Endodermal cell (in vitro differentiated cells): ENCODE data around the gene ADRM1. TPM values are rescaled to one million over a fixed set of nuclear protein-coding genes. Genes with fewer than 3 reads are reported as not detected.

ENCODE experiments used
- DNase-seq: peaks from one replicate; pipeline ENCODE4 v3.0.0-alpha.2; 2017
- H3K27ac ChIP-seq: 2 replicates; pipeline ENCODE4 v1.5.1; 2013; ENCODE audit warnings: mild to moderate bottlenecking, low read depth, low read length, moderate library complexity
- H3K27me3 ChIP-seq: 2 replicates; pipeline ENCODE4 v1.6.1; 2013; ENCODE audit warnings: mild to moderate bottlenecking, low read length, moderate library complexity; ENCODE audit not compliant: insufficient read depth, control insufficient read depth, poor library complexity, severe bottlenecking
- H3K36me3 ChIP-seq: 2 replicates; pipeline ENCODE4 v1.7.0; 2013; ENCODE audit warnings: mild to moderate bottlenecking, low read length, moderate library complexity; ENCODE audit not compliant: control insufficient read depth, insufficient read depth
- H3K4me1 ChIP-seq: one replicate; pipeline ENCODE4 v1.7.0; 2013; ENCODE audit warnings: low read length; ENCODE audit not compliant: control insufficient read depth, insufficient read depth
- H3K4me3 ChIP-seq: 2 replicates; pipeline ENCODE4 v1.5.1; 2013; ENCODE audit warnings: mild to moderate bottlenecking, low read length, moderate library complexity
- H3K9ac ChIP-seq: 2 replicates; pipeline ENCODE4 v1.6.1; 2013; ENCODE audit warnings: mild to moderate bottlenecking, low read length, moderate library complexity; ENCODE audit not compliant: poor library complexity, severe bottlenecking; ENCODE audit errors: extremely low read depth
- H3K9me3 ChIP-seq: 2 replicates; pipeline ENCODE4 v1.6.1; 2013; ENCODE audit warnings: mild to moderate bottlenecking, low read length, moderate library complexity; ENCODE audit not compliant: control insufficient read depth
- H3K27ac Mint-ChIP-seq: 2 replicates; pipeline ENCODE4 v1.8.0; 2020; ENCODE audit warnings: mixed read lengths
- H3K27me3 Mint-ChIP-seq: 2 replicates; pipeline ENCODE4 v1.8.0; 2021; ENCODE audit warnings: mild to moderate bottlenecking, mixed read lengths; ENCODE audit not compliant: insufficient read depth
- H3K36me3 Mint-ChIP-seq: 2 replicates; pipeline ENCODE4 v1.8.0; 2020; ENCODE audit warnings: low read depth, mixed read lengths
- H3K4me1 Mint-ChIP-seq: 2 replicates; pipeline ENCODE4 v1.8.0; 2020; ENCODE audit warnings: mixed read lengths
- H3K4me3 Mint-ChIP-seq: 2 replicates; pipeline ENCODE4 v1.8.0; 2020; ENCODE audit warnings: mild to moderate bottlenecking, moderate library complexity, mixed read lengths
- H3K9me3 Mint-ChIP-seq: 2 replicates; pipeline ENCODE4 v1.8.0; 2020; ENCODE audit warnings: mild to moderate bottlenecking, mixed read lengths
- WGBS, 2 experiments: methylation state at CpG; one replicate each; pipeline versions ENCODE4 v1.1.5 to v1.1.7; 2013; ENCODE audit warnings: missing lambda C conversion rate in 2 of 2, mixed read lengths in 1 of 2; ENCODE audit not compliant: insufficient coverage in 1 of 2, insufficient read length in 1 of 2; 5-methylcytosine and 5-hydroxymethylcytosine counted together
- total RNA-seq, 2 donors: library from RNA; stranded (reverse); fragmentation: NEBNext Ultra II Directional in 1 of 2; extraction: Animal tissue kit (Norgen Biotek cat#: 25700) in 1 of 2; gene quantifications; 2 replicates in 1 of 2; 3 replicates in 1 of 2; pipeline ENCODE4 v1.2.1, GENCODE V29; 2021
- TF ChIP-seq, protein P1 (sequence below): fragments of 200-600 bp; sonication (generic); conservative IDR thresholded peaks from 2 replicates; pipeline ENCODE4 v1.5.0; 2021; ENCODE audit warnings: antibody characterized with exemption, mild to moderate bottlenecking

Gene ADRM1
- total RNA-seq, 2 donors from 2014 or later, result 105 to 106 TPM

DNA sequence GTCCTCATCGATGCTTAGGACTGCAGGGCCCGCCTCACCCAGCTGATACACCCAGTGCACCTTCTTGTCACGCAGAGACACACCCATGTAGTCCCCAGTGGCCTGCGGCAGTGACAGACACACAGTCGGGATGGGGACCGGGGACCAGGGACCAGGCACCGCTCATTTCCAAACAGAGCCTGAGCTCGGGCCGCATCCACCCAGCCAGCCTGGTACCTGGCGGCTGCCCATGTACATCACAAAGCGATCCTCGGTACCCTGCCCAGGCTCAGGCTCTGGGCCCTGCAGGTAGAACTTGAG lies 11.5 kb downstream of the ADRM1 start:
- no peaks in the 10 kb centered on the region for H3K4me1 ChIP-seq
- no peak overlapping the region for H3K4me3 ChIP-seq
- Mint-ChIP-seq H3K9me3 (no peaks in the 10 kb centered on the region), H3K27me3 (no peaks in the 10 kb centered on the region), H3K4me3 (no peak overlapping the region), H3K36me3 (peaks cover 33% of the 10 kb centered on the region), H3K27ac (no peak overlapping the region), H3K4me1 (no peaks in the 10 kb centered on the region)
- H3K27me3 ChIP-seq, result no peaks in the 10 kb centered on the region
- TF ChIP-seq, protein P1, sequence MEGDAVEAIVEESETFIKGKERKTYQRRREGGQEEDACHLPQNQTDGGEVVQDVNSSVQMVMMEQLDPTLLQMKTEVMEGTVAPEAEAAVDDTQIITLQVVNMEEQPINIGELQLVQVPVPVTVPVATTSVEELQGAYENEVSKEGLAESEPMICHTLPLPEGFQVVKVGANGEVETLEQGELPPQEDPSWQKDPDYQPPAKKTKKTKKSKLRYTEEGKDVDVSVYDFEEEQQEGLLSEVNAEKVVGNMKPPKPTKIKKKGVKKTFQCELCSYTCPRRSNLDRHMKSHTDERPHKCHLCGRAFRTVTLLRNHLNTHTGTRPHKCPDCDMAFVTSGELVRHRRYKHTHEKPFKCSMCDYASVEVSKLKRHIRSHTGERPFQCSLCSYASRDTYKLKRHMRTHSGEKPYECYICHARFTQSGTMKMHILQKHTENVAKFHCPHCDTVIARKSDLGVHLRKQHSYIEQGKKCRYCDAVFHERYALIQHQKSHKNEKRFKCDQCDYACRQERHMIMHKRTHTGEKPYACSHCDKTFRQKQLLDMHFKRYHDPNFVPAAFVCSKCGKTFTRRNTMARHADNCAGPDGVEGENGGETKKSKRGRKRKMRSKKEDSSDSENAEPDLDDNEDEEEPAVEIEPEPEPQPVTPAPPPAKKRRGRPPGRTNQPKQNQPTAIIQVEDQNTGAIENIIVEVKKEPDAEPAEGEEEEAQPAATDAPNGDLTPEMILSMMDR, result no peak
- H3K9me3 ChIP-seq, result no peaks in the 10 kb centered on the region
- no peak overlapping the region for H3K9ac ChIP-seq
- H3K27ac ChIP-seq, result no peak overlapping the region
- DNase-seq, result no peak
- H3K36me3 ChIP-seq, result peaks cover 36% of the 10 kb centered on the region
- 97 to 100% methylated on average over 5 to 12 of the region's 12 CpGs for WGBS, 2 experiments

DNA sequence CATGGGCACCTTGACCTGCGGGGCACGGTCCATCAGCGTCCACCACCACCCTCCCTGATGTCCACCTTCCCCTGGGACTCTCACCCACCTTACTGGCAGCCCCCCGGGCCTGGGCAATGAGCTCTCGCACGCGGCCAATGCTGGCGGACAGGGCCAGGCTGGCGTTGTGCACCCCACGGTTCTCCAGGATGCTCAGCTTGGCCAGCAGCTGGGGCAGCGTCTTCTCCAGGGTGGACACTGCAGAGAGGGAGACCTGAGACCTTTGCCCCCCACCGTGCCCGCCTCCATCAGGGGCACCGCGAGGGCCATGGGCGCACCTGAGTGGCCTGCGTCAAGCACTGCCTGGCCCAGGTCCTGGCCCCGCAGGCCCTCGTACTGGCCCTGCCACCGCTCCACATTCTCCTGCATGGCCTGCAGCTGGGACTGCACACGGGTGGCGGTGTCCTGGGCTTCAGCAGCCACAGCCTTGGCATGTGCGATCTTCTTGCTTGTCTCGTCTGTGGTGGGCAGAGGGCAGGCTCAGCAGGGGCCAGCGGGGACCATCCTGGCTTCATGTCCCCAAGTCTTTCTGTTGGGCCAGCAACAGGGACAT lies 12.0 kb downstream of the ADRM1 start:
- no peak overlapping the region for H3K27ac ChIP-seq
- peaks cover 37% of the 10 kb centered on the region for H3K36me3 Mint-ChIP-seq

DNA sequence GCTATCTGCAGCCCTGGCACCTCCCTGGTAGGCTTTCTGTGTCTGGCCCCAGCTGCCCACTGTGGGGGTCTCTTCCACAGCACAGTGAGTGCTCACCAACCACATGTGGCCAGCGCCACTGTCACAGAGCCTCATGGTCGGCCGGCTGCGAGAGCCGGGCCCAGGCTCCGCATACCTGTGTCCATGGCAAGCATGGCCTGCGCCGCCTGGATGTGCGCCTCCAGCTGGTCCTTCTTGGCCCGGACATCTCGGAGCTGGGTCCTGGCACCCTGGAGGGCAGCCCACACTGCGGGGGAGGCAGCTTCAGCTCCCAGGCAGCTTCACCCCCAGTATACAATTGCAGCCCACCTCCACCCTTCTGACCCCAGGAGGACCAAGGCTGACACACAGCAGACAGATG lies 13.0 kb downstream of the ADRM1 start:
- 97% methylated on average over 12 of the region's 12 CpGs; no CpG with 5 or more reads in 1 of the 2 experiments for WGBS, 2 experiments
- no peak overlapping the region for H3K4me3 ChIP-seq
- H3K9ac ChIP-seq, result no peak overlapping the region
- no peaks in the 10 kb centered on the region for H3K9me3 Mint-ChIP-seq
- H3K4me1 Mint-ChIP-seq, result no peaks in the 10 kb centered on the region
- no peaks in the 10 kb centered on the region for H3K27me3 ChIP-seq
- no peak overlapping the region for H3K4me3 Mint-ChIP-seq
- H3K27ac ChIP-seq, result no peak overlapping the region
- peaks cover 48% of the 10 kb centered on the region for H3K36me3 ChIP-seq
- H3K9me3 ChIP-seq, result no peaks in the 10 kb centered on the region
- TF ChIP-seq, protein P1, result no peak
- H3K4me1 ChIP-seq, result no peaks in the 10 kb centered on the region
- no peaks in the 10 kb centered on the region for H3K27me3 Mint-ChIP-seq
- H3K36me3 Mint-ChIP-seq, result peaks cover 46% of the 10 kb centered on the region
- no peak overlapping the region for H3K27ac Mint-ChIP-seq
- no peak for DNase-seq

More for the DNA sequence above, 12.0 kb downstream of the ADRM1 start:
- Mint-ChIP-seq H3K27me3 (no peaks in the 10 kb centered on the region), H3K9me3 (no peaks in the 10 kb centered on the region), H3K4me3 (no peak overlapping the region), H3K4me1 (no peaks in the 10 kb centered on the region), H3K27ac (no peak overlapping the region)
- Histone ChIP-seq H3K4me1 (no peaks in the 10 kb centered on the region), H3K9ac (no peak overlapping the region), H3K4me3 (no peak overlapping the region), H3K27me3 (no peaks in the 10 kb centered on the region), H3K9me3 (no peaks in the 10 kb centered on the region), H3K36me3 (peaks cover 41% of the 10 kb centered on the region)
- TF ChIP-seq, protein P1, result no peak
- no peak for DNase-seq
- 91 to 97% methylated on average over 19 to 25 of the region's 25 CpGs for WGBS, 2 experiments
